OCI-LY7 (cell line): Measurements from ENCODE around the gene KYNU.

Source experiments
- CTCF ChIP-seq: fragments of 200-600 bp; sonication (generic); conservative IDR thresholded peaks from 2 replicates; pipeline ENCODE4 v1.5.1; 2014; ENCODE audit warnings: mild to moderate bottlenecking, antibody characterized with exemption, low read length, moderate library complexity, mixed read lengths
- EZH2phosphoT487 ChIP-seq: fragments of 200-600 bp; sonication (generic); IDR thresholded peaks from 2 replicates; pipeline ENCODE4 v1.6.1; 2018; ENCODE audit warnings: low read depth, borderline replicate concordance, mild to moderate bottlenecking, mixed run types, antibody characterized with exemption, low read length, moderate library complexity, mixed read lengths

- no peak for TF ChIP-seq CTCF
- TF ChIP-seq EZH2phosphoT487, result no peak
Observed at GRCh38 chr2:142873831-142874287, 3.6 kb upstream of the KYNU start.
